GM18517 (cell line): ENCODE data around the gene MAP6.
"Not testable (repeated sequence)": the region's sequence is repeated elsewhere in the genome, so short reads cannot be mapped to it uniquely, and the experiment has no call there.

Experiments
- ATAC-seq: cut with Tn5 transposase; IDR thresholded peaks from one replicate; pipeline ENCODE4 v1.9.1; 2021; ENCODE audit warnings: mild to moderate bottlenecking, moderate library complexity; ENCODE audit not compliant: unreplicated experiment

MAP6 gene

DNA sequence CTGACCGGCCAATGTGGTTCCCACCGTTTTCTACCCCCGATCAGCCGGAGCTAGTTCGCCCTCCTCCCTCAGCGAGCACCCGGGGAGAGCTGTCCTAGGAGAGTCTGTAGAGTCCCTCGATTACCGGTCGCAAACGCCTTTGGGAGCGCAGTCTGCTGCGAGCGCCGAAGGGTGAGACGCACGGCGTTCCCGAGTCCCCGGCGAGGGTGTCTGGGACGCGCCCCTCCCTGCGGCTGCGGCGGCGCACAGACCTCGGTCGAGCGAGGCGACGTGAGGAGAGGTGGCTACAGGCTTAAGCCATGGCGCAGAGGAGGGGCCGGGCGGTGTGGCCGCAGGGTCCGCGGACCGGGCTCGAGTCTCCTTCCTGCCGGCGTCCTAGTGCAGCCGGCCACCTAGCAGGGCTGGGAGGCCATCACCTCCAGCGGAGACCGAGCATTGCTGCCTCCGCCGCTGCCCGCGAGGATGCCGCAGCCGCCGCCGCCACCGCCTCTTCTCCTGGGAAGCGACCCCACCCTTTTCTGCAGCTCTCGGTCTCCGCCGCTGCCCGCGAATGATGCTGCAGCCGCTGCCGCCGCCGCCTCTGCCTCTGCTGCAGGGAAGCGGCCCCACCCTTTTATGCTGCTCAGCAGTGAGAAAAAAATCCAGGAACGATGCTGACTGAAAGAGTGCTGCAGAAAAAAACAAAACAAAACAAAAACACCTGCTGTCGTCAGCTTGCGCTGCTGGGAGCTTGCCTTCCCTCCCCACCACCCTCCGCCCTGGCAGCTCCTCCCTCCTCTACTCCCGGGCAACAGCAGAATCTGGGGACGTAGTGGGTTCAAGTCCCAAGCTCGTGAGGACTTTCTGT is at the start of gene MAP6:
Gene MAP6, minus strand, starts transcription at position 588 of the 847 bp plus-strand sequence. CDS start 669 bp downstream, outside the sequence.
- no peak for ATAC-seq

DNA sequence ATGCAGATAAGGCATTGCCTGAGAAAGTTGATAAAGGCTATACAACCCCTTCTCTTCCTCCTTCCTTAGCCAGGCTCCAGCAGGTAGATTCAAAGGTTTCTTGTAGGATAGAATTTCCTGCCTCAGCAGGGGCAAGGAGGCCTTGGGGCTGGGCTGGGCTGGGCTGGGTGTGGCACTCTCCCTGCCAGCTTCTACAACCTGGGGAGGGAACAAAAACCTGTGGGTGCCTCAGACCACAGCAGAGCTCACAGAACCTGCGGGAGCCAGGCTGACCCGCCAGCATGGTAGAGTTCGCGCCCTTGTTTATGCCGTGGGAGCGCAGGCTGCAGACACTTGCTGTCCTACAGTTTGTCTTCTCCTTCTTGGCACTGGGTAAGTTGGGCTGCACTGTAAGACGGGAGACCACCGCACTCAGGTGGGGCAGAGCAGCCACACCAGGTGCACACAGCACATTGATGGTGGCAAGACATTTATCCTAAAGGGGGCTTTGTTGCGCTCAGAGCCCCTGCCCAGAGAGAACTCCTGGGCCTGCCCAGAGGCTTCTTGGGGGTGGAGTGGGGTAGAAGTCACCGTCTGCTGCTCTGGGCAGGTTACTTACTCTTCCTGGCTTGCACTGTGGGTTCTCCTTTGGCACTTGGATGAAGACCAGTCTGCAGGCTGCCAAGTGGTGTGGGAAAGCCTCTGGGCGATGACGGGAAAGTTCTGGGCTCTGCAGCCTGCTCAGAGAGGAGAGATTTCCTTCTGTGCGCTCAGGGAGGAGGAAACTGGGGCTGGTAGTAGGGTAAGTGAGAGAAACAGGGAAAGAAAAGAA is 49.0 kb upstream of the MAP6 start, which contains the start of gene MOGAT2:
Gene MOGAT2, plus strand, starts transcription at position 231 of the 811 bp plus-strand sequence. Its CDS starts 51 bp downstream, at position 282.
- ATAC-seq = no peak

DNA sequence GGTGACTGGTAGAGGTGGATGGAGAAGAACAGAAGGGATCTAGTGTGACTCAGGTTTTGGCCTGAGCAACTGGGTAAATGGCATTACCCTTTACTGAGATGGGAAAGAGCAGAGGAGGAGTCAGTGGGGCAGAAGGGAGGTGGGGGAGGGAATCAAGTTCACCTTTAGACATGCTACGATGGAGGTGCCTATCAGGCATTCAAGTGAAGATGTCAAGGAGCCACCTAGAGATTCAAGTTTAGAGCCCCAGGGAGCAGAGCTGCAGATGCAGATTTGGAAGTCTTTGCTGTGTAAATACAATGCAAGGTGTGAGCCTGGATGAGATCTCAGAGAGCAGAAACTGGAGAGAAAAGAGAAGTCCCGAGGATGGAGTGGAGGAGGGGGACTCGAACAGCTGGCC is 47.8 kb upstream of the MAP6 start:
- no peak for ATAC-seq

DNA sequence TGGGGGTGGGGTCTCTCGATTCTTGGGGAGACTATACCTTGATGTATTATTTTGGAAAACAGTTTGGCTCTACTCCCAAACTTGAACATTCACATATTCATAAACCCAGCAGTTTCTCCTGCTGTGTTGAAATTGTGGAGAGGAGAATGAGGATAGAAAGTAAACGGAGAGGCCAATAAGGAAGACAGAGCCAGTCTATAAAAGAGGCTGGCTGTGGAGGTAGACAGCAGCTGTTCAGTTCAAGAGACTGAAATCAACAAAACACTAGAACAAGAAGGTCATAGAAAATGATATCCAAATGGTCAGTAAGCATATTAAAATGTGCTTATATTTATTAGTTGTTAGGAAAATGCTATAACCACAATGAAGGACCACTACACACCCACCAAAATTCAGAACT is 46.9 kb upstream of the MAP6 start:
- ATAC-seq = no peak

DNA sequence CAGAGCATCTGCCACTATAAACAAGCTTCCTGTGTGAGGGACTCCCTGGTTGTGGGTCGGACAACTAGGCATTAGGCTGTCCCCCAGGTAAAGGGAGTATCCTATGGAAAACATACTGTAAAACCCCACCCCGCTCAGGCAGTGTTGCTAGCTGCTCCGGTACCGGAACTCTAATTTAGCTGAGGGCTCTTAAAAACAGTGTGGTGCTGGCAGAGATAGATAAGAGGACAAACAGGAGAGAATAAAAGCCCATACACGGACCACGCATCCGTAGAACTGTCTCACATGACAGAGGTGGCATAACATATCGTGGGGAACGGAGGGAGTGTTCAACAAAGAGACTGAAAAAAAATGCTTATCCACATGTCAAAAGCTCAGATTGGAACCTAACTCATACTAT is 45.4 kb upstream of the MAP6 start:
- ATAC-seq = no peak

DNA sequence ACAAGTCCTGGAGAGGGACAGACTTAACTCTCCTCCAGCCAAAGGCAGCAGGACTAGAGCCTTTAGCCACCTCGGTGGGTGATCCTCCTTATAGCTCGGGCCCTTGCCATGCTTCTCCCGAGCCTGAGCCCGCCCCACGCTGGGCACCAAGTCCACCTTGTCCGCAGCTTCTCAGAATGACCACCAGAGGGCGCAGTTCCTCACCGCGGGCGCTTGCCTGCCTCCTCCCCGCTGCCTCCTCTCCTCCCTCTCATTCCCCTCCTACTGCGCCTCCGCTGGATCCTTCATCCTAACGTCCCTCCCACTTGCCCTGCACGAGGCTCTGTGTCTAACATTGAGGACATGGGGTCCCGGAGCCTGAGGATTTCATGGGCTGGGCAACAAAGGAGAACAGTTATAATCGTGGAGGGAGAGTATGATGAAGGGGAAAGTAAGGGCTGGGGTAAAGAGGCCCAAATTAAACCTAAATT is 37.5 kb upstream of the MAP6 start:
- no peak for ATAC-seq

DNA sequence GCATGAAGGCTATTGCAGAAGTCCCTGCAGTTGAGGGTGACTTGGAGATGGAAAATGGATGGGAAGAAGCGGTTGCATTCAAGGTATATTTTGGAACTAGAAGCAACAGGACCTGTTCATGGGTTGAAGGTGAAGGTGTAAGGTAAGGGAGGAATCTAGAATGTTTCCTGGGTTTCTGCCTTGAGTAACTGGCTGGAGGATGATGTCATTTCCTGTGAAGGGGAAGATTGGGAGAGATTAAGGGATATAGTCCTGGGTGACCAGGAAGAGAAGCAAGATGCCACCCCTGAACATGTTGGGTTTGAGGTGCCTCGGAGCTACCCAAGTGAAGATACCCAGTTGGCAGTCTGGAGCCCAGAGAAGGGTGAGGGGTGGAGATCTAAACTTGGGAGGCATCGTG is 36.7 kb upstream of the MAP6 start:
- no peak for ATAC-seq

DNA sequence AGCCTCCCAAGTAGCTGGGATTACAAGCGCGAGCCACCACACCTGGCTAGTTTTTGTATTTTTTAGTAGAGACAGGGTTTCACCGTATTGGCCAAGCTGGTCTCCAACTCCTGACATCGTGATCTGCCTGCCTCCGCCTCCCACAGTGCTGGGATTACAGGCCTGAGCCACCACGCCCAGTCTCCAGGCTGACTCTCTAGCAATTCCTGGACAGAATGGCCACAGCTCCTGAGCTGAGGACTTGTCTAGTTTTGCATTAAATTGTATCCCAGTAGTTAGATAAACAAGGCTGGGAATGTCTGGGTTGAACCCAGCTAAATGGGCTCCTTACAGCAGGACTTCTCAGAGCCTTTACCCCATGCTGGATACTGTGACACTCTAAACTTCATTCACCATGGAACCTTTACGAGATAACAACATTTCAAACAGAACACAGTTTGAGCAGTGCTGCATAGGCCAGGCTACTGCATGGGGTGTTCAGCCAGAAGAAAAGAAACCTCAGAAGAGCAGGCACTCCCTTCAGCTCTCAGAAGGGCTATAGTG is 34.9 kb upstream of the MAP6 start:
- no peak for ATAC-seq

DNA sequence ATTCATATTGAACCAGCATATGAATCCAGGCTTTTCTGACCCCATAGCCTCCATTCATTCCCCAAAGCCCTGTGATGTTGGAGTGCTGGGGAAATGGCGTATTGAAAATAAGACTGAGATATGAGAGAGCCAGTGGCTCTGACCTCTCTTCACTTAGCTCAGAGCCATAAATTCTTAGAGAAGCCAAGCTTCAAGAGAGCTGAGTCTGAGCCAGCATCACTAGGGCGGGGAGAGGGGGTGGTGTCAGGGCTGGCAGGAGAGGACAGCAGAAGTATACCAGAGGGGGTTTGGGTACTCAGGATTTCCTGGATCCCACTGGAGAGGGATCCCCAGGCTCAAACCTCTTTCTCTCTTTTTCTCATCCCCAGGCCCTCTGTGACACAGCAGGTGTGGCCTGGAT is 32.1 kb upstream of the MAP6 start:
- ATAC-seq = no peak

DNA sequence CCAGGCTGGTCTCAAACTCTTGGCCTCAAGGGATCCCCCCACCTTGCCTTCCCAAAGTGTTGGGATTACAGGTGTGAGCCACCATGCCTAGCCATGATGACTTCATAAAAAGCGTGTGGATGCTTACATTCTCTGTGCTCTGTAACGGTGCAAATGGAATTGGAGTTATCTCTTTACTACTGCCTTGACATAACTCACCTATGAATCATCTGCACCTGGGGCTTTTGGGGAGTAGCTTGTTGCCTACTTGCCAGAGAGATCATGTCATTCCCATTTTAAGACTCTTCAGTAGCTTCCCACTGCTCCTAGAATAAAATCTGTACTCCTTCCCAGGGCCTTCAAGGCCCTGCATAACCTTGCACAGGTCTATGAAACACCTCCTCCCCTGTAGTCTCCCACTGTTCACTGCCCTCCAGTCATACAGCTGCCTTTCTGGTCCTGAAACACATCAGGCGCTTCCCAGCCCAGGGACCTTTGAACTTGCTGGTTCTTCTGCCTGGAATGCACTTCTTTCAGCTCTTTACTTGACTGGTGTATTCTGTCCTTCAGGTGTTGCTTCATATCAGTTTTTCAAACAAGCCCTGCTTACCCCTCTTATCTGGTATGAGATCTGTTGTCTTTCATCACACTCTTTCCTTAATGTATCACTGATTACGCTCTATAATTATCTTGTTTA is 29.2 kb upstream of the MAP6 start:
- ATAC-seq = no peak

DNA sequence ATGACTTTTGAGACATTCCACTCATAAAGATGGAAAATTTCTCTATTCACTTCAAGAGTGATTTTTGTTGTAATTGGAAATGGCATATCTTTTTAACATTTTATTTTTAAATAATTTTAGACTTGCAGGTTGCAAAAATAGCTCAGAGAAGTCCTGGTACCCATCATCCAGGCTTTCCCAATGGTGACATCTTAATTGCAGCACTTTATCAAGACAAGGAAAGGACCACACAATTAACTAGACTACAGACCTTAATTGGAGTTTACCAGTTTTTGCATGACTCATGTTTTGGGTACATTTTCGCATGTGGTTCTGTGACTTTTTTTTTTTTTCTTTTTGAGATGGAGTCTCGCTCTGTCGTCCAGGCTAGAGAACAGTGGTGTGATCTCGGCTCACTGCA is 23.0 kb upstream of the MAP6 start:
- no peak for ATAC-seq

DNA sequence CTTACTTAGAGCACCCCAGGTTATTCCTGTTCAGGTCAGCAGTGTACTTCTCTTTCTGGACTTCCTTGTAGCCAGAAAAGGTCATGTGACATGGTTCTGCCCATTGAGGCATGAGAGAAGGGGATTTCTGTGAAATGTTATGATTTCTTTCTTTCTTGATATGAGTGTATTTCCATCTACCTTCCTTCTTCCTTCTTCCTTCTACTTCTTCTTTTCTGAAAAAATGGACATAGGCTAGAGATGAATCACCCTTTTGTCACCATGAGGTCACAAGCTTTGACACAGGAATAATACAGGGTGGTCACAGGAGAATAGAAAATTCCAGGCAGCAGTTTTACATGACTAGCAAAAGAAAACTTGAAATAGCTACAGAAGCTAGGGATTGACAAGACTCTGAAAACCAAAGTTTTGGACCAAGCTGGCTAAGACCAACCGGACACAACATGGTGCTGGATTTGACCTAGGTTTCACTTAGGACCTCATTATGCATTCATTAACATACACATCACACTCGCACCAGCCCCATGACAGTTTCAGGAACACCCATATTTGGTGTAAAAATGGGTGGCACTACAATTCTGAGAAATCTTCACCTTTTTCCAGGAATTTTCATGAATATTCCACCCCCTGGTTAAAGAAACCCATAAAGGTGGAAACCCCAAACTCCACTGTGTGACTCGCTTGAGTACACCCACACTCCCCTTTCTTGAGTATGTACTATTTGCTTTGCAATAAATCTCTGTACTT is 21.2 kb upstream of the MAP6 start:
- peak; percentile 65 for ATAC-seq

DNA sequence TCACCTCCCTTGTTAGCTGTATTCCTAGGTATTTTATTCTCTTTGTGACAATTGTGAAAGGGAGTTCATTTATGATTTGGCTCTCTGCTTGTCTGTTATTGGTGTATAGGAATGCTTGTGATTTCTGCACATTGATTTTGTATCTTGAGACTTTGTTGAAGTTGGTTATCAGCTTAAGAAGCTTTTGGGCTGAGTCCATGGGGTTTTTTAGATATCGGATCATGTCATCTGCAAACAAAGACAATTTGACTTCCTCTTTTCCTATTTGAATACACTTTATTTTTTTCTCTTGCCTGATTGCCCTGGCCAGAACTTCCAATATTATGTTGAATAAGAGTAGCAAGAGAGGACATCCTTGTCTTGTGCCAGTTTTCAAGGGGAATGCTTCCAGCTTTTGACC is 15.0 kb upstream of the MAP6 start:
- ATAC-seq = not testable (repeated sequence)

DNA sequence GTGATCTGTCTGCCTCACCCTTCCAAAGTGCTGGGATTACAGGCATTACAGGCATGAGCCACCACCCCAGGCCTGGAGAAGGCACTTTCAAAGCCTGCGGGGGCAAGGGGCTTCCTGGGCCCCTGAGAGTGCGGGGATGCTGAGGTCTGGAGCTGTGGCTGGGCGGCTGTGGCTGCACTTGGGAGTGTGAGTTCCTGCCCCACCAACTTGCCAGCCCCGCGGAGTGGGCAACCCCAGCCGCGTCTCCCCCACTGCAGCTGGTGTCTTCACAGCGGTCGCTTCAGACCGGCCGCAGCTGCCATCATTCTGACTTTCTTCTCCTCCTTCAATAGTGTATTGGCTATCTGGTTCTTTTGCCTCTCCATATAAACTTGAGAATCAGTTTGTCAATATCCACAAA is 10.7 kb upstream of the MAP6 start:
- no peak for ATAC-seq

DNA sequence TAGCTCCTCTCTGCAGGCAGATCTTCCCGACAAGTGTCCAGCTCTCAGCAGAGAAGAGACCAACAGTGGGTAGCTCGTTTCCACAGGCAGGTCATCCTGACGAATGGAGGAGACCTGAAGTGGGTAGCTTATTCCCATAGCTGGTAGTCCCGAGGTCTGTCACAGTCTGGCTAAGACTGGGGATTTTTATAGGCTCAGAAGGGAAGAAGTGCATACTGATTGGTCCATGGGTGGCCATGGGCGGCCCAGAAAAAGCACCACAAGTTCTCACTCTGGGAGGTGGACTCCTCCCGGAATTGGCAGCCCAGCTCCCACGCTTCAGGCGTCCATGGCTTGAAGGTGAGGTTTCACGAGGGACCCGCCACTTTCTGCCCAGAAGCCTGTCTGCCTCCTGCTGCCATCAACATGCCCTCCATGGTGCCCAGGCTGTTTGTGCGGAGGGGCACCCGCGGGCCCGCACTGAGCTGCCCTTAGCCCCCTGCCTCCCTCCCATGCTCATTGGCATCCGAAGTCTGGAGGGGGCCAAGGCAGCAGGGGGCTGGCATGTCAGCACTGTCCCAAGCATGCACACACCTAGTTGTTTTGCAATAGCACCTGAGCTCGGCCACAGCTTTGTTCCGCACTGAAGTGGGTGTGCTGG is 9.9 kb upstream of the MAP6 start:
- no peak for ATAC-seq

DNA sequence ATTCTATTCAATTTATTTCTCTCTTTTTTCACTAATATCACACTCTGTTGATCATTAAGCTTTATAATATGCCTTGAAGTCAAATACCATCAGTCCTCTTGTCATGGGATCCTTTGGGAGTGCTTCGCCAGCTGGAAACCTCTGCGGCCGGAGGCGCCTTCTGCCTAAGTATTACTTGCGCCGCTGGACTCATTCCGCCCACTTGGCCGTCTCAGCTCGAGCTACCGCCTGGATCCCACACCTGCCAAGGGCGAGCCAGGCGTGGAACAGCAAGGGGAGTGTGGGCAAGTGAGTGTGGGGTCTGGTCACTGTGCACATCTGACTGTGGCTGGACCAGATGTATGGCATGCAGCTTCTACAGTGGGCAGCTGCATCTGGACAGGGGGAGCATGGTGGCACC is 9.1 kb upstream of the MAP6 start:
- ATAC-seq = no peak

DNA sequence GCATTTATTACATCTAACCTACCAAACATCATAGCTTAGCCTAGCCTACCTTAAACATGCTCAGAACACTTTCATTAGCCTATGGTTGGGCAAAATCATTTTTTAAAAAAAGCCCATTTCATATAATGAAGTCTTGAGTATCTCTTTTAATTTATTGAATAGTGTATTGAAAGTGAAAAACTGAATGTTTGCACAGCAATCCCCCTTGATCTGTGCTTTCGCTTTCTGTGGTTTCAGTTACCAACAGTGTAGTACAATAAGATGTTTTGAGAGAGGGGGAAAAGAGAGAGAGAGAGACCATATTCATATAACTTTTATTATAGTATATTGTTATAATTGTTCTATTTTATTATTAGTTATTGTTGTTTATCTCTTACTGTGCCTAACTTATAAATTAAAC is 8.4 kb upstream of the MAP6 start:
- ATAC-seq = no peak

DNA sequence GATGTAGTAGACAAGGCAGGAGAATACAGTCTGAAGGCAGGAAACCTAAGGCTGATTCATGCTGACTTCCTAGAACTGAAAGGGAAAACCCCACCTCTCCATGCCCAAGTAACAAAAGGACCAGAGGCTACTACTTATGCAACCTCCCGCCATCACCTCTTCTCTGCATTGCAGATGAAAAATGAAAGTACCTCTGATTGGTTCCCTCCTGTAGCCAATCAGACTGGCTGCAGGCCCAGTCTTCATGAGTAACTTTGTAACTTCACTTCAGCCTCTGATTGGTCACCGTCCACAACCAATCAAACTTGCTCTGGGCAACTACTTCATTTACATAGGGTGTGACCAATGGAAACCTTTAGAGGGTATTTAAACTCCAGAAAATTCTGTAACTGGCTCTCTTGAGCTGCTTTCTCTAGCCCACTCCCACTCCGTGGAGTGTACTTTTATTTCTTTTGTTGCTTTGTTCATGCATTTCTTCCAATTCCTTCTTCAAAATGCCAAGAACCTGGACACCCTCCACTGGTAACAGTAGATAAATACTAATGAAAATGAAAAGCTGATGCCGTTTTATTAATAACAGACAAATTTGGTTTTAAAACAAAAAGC is 5.2 kb upstream of the MAP6 start:
- no peak for ATAC-seq

DNA sequence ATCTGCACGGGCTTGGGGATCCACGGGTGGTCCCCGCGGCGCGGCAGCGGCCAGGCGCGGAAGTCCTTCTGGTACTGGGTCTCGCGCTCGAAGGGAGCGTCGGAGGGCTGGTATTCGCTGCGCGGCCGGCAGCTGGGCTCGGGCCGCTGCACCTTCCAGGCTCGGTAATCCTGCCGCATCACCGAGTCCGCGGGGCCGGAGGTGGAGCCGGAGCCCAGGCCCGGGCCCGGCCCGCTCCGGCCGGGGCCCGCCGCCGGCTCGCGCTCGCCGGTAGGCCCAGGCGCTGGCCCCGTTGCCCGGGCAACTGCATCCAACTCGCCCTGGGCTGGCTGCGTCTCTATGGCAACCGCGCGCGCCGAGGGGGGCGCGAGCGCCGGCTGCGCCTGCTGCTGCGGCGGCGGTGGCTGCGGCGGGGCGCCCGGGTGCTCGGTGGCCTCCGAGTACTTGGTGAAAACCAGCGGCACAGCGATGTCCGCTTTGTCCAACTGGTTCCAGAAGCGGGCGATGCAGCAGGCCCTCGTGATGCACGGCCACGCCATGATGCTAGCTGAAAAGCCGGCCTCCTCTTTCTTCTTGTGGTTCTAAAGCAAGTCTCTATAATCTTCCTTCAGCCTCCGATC is 897 bp downstream of the MAP6 start:
- ATAC-seq = no peak
